ENCODE data around the gene NEO1. TPM values are rescaled to one million over a fixed set of nuclear protein-coding genes. Genes with fewer than 3 reads are reported as not detected.

The NEO1 gene
- total RNA-seq, 3 donors from 2014 or later, result 4.7 to 5.2 (median 4.9) TPM

- no peaks in the 10 kb centered on the region for H3K36me3 Mint-ChIP-seq (ENCODE audit: insufficient read depth)
- peaks cover 4% of the 10 kb centered on the region for H3K9me3 Mint-ChIP-seq
Observed at GRCh38 chr15:73338606-73339374, 286.5 kb downstream of the NEO1 start.

GRCh38 chr15:73340502-73341192, 288.4 kb downstream of the NEO1 start:
- no peak for ATAC-seq
- Mint-ChIP-seq H3K4me3 (no peak overlapping the region), H3K27me3 (ENCODE audit: low read depth) (peaks cover 4% of the 10 kb centered on the region), H3K36me3 (ENCODE audit: insufficient read depth) (no peaks in the 10 kb centered on the region), H3K4me1 (ENCODE audit: low read depth) (no peaks in the 10 kb centered on the region), H3K9me3 (peaks cover 4% of the 10 kb centered on the region)
- DNase-seq, result no peak

More at GRCh38 chr15:73338606-73339374, 286.5 kb downstream of the NEO1 start:
- DNase-seq, result no peak
- ATAC-seq, result no peak
- Mint-ChIP-seq H3K4me3 (no peak overlapping the region), H3K27me3 (ENCODE audit: low read depth) (peaks cover 4% of the 10 kb centered on the region), H3K4me1 (ENCODE audit: low read depth) (no peaks in the 10 kb centered on the region)

GRCh38 chr15:73341886-73342600, 289.8 kb downstream of the NEO1 start:
- no peaks in the 10 kb centered on the region for H3K4me1 Mint-ChIP-seq (ENCODE audit: low read depth)
- ATAC-seq (no peak), DNase-seq (no peak)
- peaks cover 4% of the 10 kb centered on the region for H3K9me3 Mint-ChIP-seq
- peaks cover 4% of the 10 kb centered on the region for H3K27me3 Mint-ChIP-seq (ENCODE audit: low read depth)
- no peak overlapping the region for H3K4me3 Mint-ChIP-seq
- H3K36me3 Mint-ChIP-seq (ENCODE audit: insufficient read depth), result no peaks in the 10 kb centered on the region

GRCh38 chr15:73344056-73344455, 291.8 kb downstream of the NEO1 start:
- Mint-ChIP-seq H3K4me3 (no peak overlapping the region), H3K4me1 (ENCODE audit: low read depth) (no peaks in the 10 kb centered on the region), H3K9me3 (peaks cover 4% of the 10 kb centered on the region), H3K36me3 (ENCODE audit: insufficient read depth) (no peaks in the 10 kb centered on the region), H3K27me3 (ENCODE audit: low read depth) (peaks cover 8% of the 10 kb centered on the region)
- no peak for ATAC-seq
- DNase-seq, result no peak

- H3K36me3 Mint-ChIP-seq (ENCODE audit: insufficient read depth), result no peaks in the 10 kb centered on the region
- no peak overlapping the region for H3K4me3 Mint-ChIP-seq
- peaks cover 4% of the 10 kb centered on the region for H3K9me3 Mint-ChIP-seq
- ATAC-seq, result no peak
- peaks cover 8% of the 10 kb centered on the region for H3K27me3 Mint-ChIP-seq (ENCODE audit: low read depth)
- DNase-seq, result no peak
- H3K4me1 Mint-ChIP-seq (ENCODE audit: low read depth), result no peaks in the 10 kb centered on the region
Observed at GRCh38 chr15:73345658-73346057, 293.4 kb downstream of the NEO1 start.

- Mint-ChIP-seq H3K9me3 (peaks cover 4% of the 10 kb centered on the region), H3K4me3 (no peak overlapping the region), H3K27me3 (ENCODE audit: low read depth) (peaks cover 8% of the 10 kb centered on the region), H3K4me1 (ENCODE audit: low read depth) (no peaks in the 10 kb centered on the region), H3K36me3 (ENCODE audit: insufficient read depth) (no peaks in the 10 kb centered on the region)
- no peak for ATAC-seq
- DNase-seq, result peak; percentile 47
Observed at GRCh38 chr15:73346735-73347312, 294.6 kb downstream of the NEO1 start.

- ATAC-seq, result no peak
- Mint-ChIP-seq H3K27me3 (ENCODE audit: low read depth) (peaks cover 4% of the 10 kb centered on the region), H3K36me3 (ENCODE audit: insufficient read depth) (no peaks in the 10 kb centered on the region), H3K4me3 (no peak overlapping the region), H3K4me1 (ENCODE audit: low read depth) (no peaks in the 10 kb centered on the region), H3K9me3 (no peaks in the 10 kb centered on the region)
- DNase-seq, result no peak
Observed at GRCh38 chr15:73349191-73349590, 296.9 kb downstream of the NEO1 start.

- DNase-seq, result no peak
- no peaks in the 10 kb centered on the region for H3K4me1 Mint-ChIP-seq (ENCODE audit: low read depth)
- H3K9me3 Mint-ChIP-seq, result no peaks in the 10 kb centered on the region
- H3K27me3 Mint-ChIP-seq (ENCODE audit: low read depth), result peaks cover 5% of the 10 kb centered on the region
- no peak overlapping the region for H3K4me3 Mint-ChIP-seq
- H3K36me3 Mint-ChIP-seq (ENCODE audit: insufficient read depth), result no peaks in the 10 kb centered on the region
- ATAC-seq, result no peak
Observed at GRCh38 chr15:73352082-73352481, 299.8 kb downstream of the NEO1 start.

- no peaks in the 10 kb centered on the region for H3K9me3 Mint-ChIP-seq
- peaks cover 2% of the 10 kb centered on the region for H3K27me3 Mint-ChIP-seq (ENCODE audit: low read depth)
- H3K4me3 Mint-ChIP-seq, result no peak overlapping the region
- H3K36me3 Mint-ChIP-seq (ENCODE audit: insufficient read depth), result no peaks in the 10 kb centered on the region
- no peaks in the 10 kb centered on the region for H3K4me1 Mint-ChIP-seq (ENCODE audit: low read depth)
- DNase-seq (no peak), ATAC-seq (no peak)
Observed at GRCh38 chr15:73353734-73354133, 301.5 kb downstream of the NEO1 start.

- no peak overlapping the region for H3K4me3 Mint-ChIP-seq
- peaks cover 2% of the 10 kb centered on the region for H3K27me3 Mint-ChIP-seq (ENCODE audit: low read depth)
- no peaks in the 10 kb centered on the region for H3K4me1 Mint-ChIP-seq (ENCODE audit: low read depth)
- no peaks in the 10 kb centered on the region for H3K36me3 Mint-ChIP-seq (ENCODE audit: insufficient read depth)
- no peaks in the 10 kb centered on the region for H3K9me3 Mint-ChIP-seq
- DNase-seq, result no peak
- ATAC-seq, result no peak
Observed at GRCh38 chr15:73354241-73354640, 302.0 kb downstream of the NEO1 start.
